GM12801 (cell line): ENCODE results near the gene GPR162.

ENCODE experiments used
- CTCF ChIP-seq: IDR thresholded peaks from one replicate; pipeline ENCODE4 v1.5.1; 2011; ENCODE audit warnings: control low read depth; ENCODE audit not compliant: insufficient read length; ENCODE audit errors: extremely low read depth

Gene GPR162

DNA sequence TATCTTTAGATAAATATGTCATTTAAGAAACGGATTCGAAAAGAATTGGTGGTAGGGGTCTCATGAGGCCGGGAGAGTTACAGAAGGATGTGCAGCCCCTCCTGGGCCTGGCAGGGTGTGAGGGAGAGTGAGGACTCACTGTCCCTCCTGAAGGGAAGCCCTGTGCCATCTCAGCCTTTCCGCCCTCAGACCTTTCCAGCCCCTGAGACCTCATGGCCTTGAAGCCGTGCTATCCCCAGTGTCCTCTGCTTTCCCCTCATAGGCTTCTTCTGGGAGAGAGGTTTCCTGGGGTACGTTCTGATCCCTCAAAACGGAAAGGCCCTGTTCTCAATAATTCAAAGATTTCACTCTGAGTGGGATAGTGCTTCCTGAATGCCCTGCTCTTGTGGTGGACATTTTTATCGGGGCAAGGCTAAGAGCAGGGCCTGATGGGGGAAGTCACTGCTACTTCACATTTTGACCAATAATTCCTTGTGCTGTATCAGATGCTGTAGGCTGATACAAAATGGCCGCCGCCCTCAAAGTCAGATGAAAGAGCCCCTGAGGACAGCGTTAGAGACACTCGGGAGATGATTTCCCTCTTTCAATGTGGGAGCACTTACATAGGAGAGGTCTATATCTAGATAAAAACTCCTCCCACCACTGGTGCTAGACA, 31.0 kb upstream of the GPR162 start:
- TF ChIP-seq CTCF: no peak

DNA sequence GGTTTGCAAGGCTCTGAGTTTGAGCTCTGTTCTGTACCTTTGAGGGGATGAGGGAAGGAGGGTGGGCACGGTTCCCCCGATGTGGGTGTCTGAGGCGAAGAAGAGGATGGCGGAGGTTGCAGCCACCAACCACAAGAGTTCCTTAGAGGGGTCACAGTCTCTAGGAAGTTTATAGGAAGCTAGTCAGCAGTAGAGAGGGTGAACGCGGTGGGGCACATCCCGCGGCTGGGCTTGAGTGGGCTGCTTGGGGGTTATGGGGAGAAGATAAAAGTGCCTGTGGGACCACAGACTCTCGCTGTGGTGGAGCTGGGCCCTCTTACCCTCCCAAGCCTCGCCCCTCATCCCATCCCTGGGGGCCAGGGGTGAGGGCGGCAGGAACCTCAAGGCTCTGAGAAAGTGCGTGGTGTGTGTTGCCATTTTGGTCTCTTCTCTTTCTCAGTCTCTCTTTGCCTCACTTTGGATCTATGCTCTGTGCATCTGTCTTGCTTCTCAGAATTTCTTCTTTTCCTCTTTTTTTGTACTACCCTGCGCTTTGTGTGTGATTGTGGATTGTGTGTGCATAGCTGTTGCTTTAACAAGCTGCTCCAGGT, 29.6 kb upstream of the GPR162 start:
- TF ChIP-seq CTCF: no peak

DNA sequence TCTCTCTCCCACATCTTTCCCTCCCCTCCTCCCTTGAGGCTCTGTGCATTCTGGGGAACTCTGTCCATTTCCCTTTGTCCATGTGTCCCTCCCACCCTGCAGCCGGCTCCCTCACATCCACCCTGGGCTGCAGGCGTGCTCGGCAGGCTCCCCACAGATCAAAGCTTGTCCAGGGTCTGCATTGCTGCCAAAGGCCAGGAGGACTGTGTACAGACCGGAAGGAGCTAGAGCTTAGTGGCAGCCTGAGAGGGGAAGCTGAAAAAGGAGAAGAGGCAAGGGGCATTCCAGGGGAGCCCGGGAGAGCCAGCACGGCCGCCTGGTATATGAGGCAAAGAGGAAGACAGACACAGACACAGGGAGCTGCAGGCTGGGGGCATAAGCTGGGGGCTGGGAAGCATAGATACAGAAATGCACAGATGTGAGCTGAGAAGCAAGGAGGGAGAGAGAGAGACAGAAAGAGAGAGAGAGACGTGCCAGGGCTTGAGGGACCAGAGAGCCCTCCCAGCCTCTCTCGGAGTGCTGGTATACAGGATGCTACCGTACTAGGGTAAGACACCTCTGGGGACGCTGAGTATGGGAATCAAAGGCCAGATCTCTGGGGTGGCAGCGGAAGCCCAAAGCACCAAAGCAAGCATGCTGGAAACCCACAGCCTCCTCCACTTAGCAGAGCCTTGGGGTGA, 29.0 kb upstream of the GPR162 start:
- no peak for TF ChIP-seq CTCF

- TF ChIP-seq CTCF: no peak
Measured at GRCh38 chr12:6795088-6795487, 26.5 kb upstream of the GPR162 start.

DNA sequence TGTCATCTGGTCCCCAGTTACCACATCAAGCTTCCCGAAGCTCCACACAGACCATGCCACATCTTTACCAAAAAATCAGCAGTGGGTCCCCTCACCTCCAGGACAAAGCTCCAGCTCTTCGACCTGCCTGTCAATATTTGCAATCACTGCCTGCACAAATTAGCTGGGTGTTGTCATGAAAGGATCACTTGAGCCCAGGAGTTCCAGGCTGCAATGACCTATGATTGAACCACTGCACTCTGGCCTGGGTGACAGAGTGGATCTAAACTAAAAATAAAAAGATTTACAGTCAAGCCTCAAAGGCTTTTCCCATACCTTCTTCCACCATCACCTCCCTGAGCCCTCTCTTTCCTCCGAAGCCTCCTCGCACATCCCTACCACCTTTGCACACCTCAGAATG, 25.0 kb upstream of the GPR162 start:
- TF ChIP-seq CTCF: no peak

DNA sequence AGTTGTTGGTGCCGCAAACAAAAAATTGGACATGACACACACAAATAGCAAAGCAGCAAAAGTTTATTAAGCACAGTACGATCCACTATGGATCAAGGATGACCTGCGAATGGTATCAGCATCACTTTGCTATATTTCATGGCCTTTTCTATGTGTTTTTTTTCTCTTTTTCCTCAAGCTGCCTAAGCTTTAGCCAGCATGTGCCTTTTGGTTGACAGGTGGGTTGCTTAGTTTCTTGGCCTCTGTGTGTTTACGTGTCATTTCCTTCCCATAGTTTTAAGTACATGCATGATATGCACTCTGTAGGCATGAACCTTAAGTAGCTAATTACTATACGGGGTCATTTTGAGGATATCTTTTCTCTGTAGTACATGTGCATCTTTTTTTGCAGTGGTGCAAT, 22.5 kb upstream of the GPR162 start:
- no peak for TF ChIP-seq CTCF

DNA sequence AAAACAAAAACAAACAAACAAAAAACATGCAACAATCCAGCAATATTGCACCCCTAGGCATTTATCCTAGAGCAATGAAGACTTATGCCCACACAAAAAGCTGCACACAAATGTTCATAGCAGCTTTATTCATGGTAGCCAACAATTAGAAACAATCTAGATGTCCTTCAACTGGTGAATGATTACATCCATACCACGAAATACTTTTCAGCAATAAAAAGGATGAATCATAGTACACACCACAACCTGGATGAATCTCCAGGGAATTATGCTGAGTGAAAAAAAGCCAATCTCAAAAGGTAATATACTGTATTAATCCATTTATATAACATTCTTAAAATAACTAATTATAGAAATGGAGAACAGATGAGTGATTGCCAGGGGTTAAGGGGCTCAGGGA, 14.5 kb upstream of the GPR162 start:
- TF ChIP-seq CTCF: no peak
